ENCODE measurements around the gene CACNG3. TPM values are rescaled to one million over a fixed set of nuclear protein-coding genes. Genes with fewer than 3 reads are reported as not detected.

CACNG3 gene
- total RNA-seq, 4 donors from 2014 or later: not detected

GRCh38 chr16:24275413-24275812 lies 19.3 kb downstream of the CACNG3 start:
- no peak for TF ChIP-seq CTCF (IDR thresholded peaks at IDR 0.05)
- ATAC-seq (ENCODE audit: low FRiP score) (no peak), DNase-seq (ENCODE audit: low spot score) (no peak)

- ATAC-seq (ENCODE audit: low FRiP score) (no peak), DNase-seq (ENCODE audit: low spot score) (no peak)
- no peak for TF ChIP-seq CTCF (IDR thresholded peaks at IDR 0.05)
Measured at GRCh38 chr16:24279982-24280515, 23.9 kb downstream of the CACNG3 start.

GRCh38 chr16:24281466-24281865 lies 25.3 kb downstream of the CACNG3 start:
- no peak for TF ChIP-seq CTCF (IDR thresholded peaks at IDR 0.05)
- no peak for ATAC-seq (ENCODE audit: low FRiP score)
- DNase-seq (ENCODE audit: low spot score): no peak

- no peak for DNase-seq (ENCODE audit: low spot score)
- no peak for ATAC-seq (ENCODE audit: low FRiP score)
Measured at GRCh38 chr16:24282141-24282540, 26.0 kb downstream of the CACNG3 start.

GRCh38 chr16:24286741-24287405 lies 30.7 kb downstream of the CACNG3 start:
- no peak for TF ChIP-seq CTCF (IDR thresholded peaks at IDR 0.05)

More at GRCh38 chr16:24282141-24282540, 26.0 kb downstream of the CACNG3 start:
- TF ChIP-seq CTCF (IDR thresholded peaks at IDR 0.05): no peak

GRCh38 chr16:24288516-24288915 lies 32.4 kb downstream of the CACNG3 start:
- no peak for TF ChIP-seq CTCF (IDR thresholded peaks at IDR 0.05)
- DNase-seq (ENCODE audit: low spot score) (no peak), ATAC-seq (ENCODE audit: low FRiP score) (no peak)

More at GRCh38 chr16:24286741-24287405, 30.7 kb downstream of the CACNG3 start:
- DNase-seq (ENCODE audit: low spot score) (no peak), ATAC-seq (ENCODE audit: low FRiP score) (no peak)

GRCh38 chr16:24289166-24289700 lies 33.1 kb downstream of the CACNG3 start:
- DNase-seq (ENCODE audit: low spot score) (no peak), ATAC-seq (ENCODE audit: low FRiP score) (no peak)
- no peak for TF ChIP-seq CTCF (IDR thresholded peaks at IDR 0.05)

Data from omental fat pad (tissue), 4 donors.